ENCODE data around the gene SLC12A4.

DNA sequence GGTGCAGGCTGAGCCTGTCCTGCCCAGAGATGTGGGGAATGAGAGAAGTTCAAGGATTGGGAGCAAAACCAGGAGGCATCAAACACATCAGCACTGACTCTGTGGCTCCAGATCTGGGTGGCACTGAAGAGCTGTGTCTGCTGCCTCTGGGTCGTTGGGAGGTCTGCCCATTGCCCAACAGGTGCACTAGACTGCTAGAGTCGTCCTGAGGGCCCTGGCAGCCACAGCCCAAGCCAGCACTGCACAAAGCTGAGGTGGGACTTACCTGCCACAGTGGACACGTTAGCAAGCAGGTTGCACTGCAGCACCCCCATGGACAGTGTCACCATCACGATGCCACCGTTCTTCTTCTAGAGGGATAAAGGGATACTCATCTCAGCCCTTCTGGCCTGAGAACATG lies 8.6 kb upstream of the SLC12A4 start:
- TF ChIP-seq, protein P1, sequence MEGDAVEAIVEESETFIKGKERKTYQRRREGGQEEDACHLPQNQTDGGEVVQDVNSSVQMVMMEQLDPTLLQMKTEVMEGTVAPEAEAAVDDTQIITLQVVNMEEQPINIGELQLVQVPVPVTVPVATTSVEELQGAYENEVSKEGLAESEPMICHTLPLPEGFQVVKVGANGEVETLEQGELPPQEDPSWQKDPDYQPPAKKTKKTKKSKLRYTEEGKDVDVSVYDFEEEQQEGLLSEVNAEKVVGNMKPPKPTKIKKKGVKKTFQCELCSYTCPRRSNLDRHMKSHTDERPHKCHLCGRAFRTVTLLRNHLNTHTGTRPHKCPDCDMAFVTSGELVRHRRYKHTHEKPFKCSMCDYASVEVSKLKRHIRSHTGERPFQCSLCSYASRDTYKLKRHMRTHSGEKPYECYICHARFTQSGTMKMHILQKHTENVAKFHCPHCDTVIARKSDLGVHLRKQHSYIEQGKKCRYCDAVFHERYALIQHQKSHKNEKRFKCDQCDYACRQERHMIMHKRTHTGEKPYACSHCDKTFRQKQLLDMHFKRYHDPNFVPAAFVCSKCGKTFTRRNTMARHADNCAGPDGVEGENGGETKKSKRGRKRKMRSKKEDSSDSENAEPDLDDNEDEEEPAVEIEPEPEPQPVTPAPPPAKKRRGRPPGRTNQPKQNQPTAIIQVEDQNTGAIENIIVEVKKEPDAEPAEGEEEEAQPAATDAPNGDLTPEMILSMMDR (optimal IDR thresholded peaks at IDR 0.05 in 1 of 3, IDR thresholded peaks at IDR 0.05 in 1 of 3, conservative IDR thresholded peaks at IDR 0.05 in 1 of 3; ENCODE audit: extremely low read depth in 1 of 3, insufficient read depth in 2 of 3, low read length in 3 of 3), result no peak
- no peak for TF ChIP-seq EZH2 (IDR thresholded peaks at IDR 0.05; ENCODE audit: low read length)

All from keratinocyte (primary cell).